Gastrocnemius medialis (tissue), 4 donors: Measurements from ENCODE around the gene INSYN2B. TPM values are rescaled to one million over a fixed set of nuclear protein-coding genes. Genes with fewer than 3 reads are reported as not detected.

Experiments
- ATAC-seq, 2 donors: fragments of 150-250 bp; one replicate each; pipeline ENCODE4 v1.9.1; 2016
- DNase-seq, 2 donors: peaks; one replicate each; pipeline ENCODE4 v3.0.0-alpha.2; 2019
- H3K27ac ChIP-seq, 4 donors: fragments of 200-600 bp; sonication (generic); 1 replicate in 1 of 4; 2 replicates in 3 of 4; pipeline ENCODE4 v1.5.1; 2016 to 2018; ENCODE audit warnings: mild to moderate bottlenecking in 2 of 4, moderate library complexity in 1 of 4
- H3K27me3 ChIP-seq, 3 donors: fragments of 200-600 bp; sonication (generic) in 2 of 3; 1 replicate in 1 of 3; 2 replicates in 2 of 3; pipeline versions ENCODE4 v1.5.1 to v1.6.0; 2016 to 2019; ENCODE audit warnings: mild to moderate bottlenecking in 1 of 3, moderate library complexity in 1 of 3
- H3K36me3 ChIP-seq, 2 donors: fragments of 200-600 bp; sonication (generic) in 1 of 2; one replicate each; pipeline ENCODE4 v1.5.1; 2017 to 2018
- H3K4me1 ChIP-seq, 2 donors: fragments of 200-600 bp; sonication (generic) in 1 of 2; one replicate each; pipeline ENCODE4 v1.5.1; 2016 to 2017; ENCODE audit warnings: mild to moderate bottlenecking in 2 of 2
- H3K4me3 ChIP-seq, 4 donors: fragments of 200-600 bp; sonication (generic) in 3 of 4; 1 replicate in 1 of 4; 2 replicates in 3 of 4; pipeline ENCODE4 v1.5.1; 2016 to 2019; ENCODE audit warnings: mild to moderate bottlenecking in 2 of 4
- H3K9me3 ChIP-seq, 3 donors: fragments of 200-600 bp; sonication (generic) in 2 of 3; 1 replicate in 1 of 3; 2 replicates in 2 of 3; pipeline ENCODE4 v1.5.1; 2016 to 2019
- POLR2A ChIP-seq, 2 donors: fragments of 450-650 bp; IDR thresholded peaks; one replicate each; pipeline ENCODE4 v1.6.1; 2017; ENCODE audit warnings: antibody characterized with exemption in 2 of 2, mild to moderate bottlenecking in 2 of 2, moderate library complexity in 2 of 2
- in situ Hi-C, 4 donors: fragments of 200-750 bp; cut with MboI; loops; one replicate each; pipeline versions ENCODE4 v1.15.0 to v1.8.0; 2017; ENCODE audit warnings: low sequenced_read_pairs in 4 of 4
- intact Hi-C: fragments of 100-400 bp; cut with DNase I; formaldehyde crosslinking; loops from one replicate; pipeline ENCODE4 v1.15.1; 2023; ENCODE audit warnings: low total_unique reads
- total RNA-seq, 4 donors: library from RNA; depleted of rRNA; stranded (reverse); fragments of >200 nt; gene quantifications; one replicate each; pipeline versions ENCODE4 v1.1.0 to v1.2.3, GENCODE V29; 2016
- TF ChIP-seq, protein P1 (sequence below), 5 experiments: fragments of 450-650 bp in 3 of 5; fragments of 200-600 bp in 2 of 5; sonication (generic) in 2 of 5; IDR thresholded peaks in 4 of 5; conservative IDR thresholded peaks in 1 of 5; 1 replicate in 4 of 5; 2 replicates in 1 of 5; pipeline ENCODE4 v1.5.1; 2016 to 2019; ENCODE audit warnings: antibody characterized with exemption in 5 of 5, mild to moderate bottlenecking in 3 of 5, moderate library complexity in 3 of 5

The INSYN2B gene
- total RNA-seq, 4 donors from 2014 or later, result 0.07 TPM; not detected in 3

DNA sequence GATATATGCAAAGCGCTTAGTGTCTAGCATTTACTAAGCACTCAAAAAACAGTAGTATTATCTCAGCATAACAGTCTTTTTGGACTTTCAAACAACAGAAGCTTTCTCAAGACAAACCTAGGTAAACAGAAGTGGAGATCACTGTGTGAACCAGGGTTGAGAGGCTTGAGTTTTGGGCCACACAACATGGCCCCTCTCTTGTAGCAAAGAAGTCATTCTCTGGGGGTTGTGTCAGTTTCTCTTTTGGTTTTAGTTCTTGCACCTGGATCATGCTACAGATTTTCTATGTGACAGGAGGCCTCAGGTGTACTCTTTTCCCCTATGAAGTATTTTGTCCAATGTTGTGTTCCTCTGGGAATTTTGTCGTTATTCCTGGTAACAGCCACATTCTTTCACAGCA is 30.0 kb downstream of the INSYN2B start:
- ATAC-seq (no peak), DNase-seq (no peak)
- Histone ChIP-seq H3K36me3 (no peaks in the 10 kb centered on the region), H3K27ac (no peak overlapping the region), H3K27me3 (no peaks in the 10 kb centered on the region), H3K4me1 (no peaks in the 10 kb centered on the region), H3K4me3 (no peak overlapping the region), H3K9me3 (no peaks in the 10 kb centered on the region)
- in situ Hi-C loops, result no loop called here
- intact Hi-C loops, result no loop called here
- TF ChIP-seq, protein P1, sequence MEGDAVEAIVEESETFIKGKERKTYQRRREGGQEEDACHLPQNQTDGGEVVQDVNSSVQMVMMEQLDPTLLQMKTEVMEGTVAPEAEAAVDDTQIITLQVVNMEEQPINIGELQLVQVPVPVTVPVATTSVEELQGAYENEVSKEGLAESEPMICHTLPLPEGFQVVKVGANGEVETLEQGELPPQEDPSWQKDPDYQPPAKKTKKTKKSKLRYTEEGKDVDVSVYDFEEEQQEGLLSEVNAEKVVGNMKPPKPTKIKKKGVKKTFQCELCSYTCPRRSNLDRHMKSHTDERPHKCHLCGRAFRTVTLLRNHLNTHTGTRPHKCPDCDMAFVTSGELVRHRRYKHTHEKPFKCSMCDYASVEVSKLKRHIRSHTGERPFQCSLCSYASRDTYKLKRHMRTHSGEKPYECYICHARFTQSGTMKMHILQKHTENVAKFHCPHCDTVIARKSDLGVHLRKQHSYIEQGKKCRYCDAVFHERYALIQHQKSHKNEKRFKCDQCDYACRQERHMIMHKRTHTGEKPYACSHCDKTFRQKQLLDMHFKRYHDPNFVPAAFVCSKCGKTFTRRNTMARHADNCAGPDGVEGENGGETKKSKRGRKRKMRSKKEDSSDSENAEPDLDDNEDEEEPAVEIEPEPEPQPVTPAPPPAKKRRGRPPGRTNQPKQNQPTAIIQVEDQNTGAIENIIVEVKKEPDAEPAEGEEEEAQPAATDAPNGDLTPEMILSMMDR (IDR thresholded peaks at IDR 0.05 in 4 of 5, conservative IDR thresholded peaks at IDR 0.05 in 1 of 5), result no peak
- no peak for TF ChIP-seq POLR2A (IDR thresholded peaks at IDR 0.05)

DNA sequence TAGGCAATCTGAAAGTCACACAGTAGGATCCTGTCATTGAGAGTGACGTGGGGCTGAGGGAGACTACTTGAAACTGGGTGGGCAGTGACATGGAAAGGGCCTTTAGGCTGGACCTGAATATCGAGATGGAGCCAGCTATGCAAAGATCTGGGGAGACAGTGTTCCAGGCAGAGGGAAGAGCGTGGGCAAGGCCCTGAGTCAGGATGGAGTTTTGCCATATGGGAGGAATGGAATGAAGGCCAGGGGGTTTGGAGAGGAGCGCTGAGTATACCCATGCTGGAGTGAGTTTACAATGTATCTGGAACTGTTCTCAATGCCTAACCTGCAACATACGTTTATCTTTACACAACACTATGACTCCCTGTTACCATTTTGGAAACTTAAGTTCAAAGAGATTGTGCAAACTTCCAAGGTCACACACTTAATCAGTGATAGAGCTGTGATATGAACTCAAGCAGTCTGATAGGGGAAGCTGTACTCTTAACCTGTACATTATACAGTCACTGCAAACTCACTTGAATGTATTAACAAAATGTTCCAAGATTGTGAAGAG is 33.5 kb downstream of the INSYN2B start:
- Histone ChIP-seq H3K27me3 (no peaks in the 10 kb centered on the region), H3K36me3 (no peaks in the 10 kb centered on the region), H3K4me3 (no peak overlapping the region), H3K27ac (no peak overlapping the region), H3K4me1 (no peaks in the 10 kb centered on the region), H3K9me3 (no peaks in the 10 kb centered on the region)
- intact Hi-C loops, result no loop called here
- in situ Hi-C loops, result no loop called here
- DNase-seq, result no peak
- TF ChIP-seq, protein P1 (IDR thresholded peaks at IDR 0.05 in 4 of 5, conservative IDR thresholded peaks at IDR 0.05 in 1 of 5), result no peak
- TF ChIP-seq POLR2A (IDR thresholded peaks at IDR 0.05), result no peak
- ATAC-seq, result no peak

DNA sequence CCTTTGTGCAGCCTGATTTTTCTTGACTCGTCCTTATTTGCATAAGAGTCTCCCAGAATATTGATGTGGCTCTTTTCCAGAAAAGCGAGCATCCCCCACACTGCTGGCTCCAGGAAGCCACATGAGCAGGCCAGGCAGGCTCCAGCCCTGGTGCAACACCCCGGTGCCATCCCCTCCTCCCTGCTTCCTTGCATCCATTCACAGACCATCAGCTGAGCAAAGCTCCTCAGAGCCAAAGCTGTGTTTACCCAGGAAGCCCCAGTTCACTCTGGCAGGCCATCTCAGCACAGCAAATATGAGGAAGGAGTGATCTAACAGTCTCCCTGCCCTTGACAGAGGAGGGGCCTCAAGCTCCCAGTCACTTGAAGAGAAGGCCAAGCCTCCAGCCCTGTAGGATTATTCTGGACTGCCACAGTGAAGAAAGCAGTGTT is 34.4 kb downstream of the INSYN2B start:
- Histone ChIP-seq H3K27ac (no peak overlapping the region), H3K4me3 (no peak overlapping the region), H3K9me3 (no peaks in the 10 kb centered on the region), H3K4me1 (no peaks in the 10 kb centered on the region), H3K27me3 (no peaks in the 10 kb centered on the region), H3K36me3 (no peaks in the 10 kb centered on the region)
- ATAC-seq (no peak), DNase-seq (no peak)
- intact Hi-C loops, result no loop called here
- TF ChIP-seq POLR2A (IDR thresholded peaks at IDR 0.05), result no peak
- TF ChIP-seq, protein P1 (IDR thresholded peaks at IDR 0.05 in 4 of 5, conservative IDR thresholded peaks at IDR 0.05 in 1 of 5), result no peak
- in situ Hi-C loops, result no loop called here

DNA sequence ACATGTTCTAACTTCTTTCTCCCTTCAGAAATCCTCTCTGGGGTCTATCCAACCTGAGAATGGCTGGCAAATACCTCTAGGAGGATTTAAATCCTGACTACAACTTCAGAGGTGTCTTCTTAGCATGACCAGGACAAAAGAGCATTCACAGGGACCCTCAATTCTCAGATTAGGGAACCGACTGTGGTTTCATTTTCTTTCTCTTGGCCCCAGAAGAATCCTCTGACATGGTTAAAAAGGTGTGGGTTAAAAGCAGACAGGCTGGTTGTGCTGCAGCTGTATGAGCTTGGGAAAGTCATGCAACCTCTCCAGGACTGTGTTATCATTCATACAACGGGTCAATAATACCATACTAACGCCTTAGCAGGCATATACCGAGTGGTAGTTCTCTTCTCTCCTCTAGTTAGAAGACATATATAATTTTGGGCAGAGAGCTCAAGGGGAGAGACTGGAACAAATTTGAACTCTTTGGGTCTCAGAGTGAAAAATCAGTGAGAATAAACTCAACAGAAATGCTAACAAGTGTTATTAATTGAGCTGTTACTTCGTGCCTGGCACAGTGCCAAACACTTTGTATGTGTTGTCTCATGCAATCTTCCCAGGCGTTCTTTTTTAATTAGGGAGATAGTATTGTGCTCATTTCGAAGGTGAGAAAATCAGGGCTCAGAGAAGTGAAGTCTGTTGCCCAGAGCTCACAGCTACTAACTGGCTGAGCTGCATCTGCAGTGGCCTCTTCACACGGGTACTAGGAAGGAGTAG is 35.2 kb downstream of the INSYN2B start:
- Histone ChIP-seq H3K9me3 (no peaks in the 10 kb centered on the region), H3K36me3 (no peaks in the 10 kb centered on the region), H3K27ac (no peak overlapping the region), H3K4me1 (no peaks in the 10 kb centered on the region), H3K4me3 (no peak overlapping the region), H3K27me3 (no peaks in the 10 kb centered on the region)
- intact Hi-C loops (no loop called here), in situ Hi-C loops (no loop called here)
- TF ChIP-seq, protein P1 (IDR thresholded peaks at IDR 0.05 in 4 of 5, conservative IDR thresholded peaks at IDR 0.05 in 1 of 5), result no peak
- no peak for TF ChIP-seq POLR2A (IDR thresholded peaks at IDR 0.05)
- ATAC-seq (no peak), DNase-seq (no peak)
